ENCODE measurements around the gene FRS3. TPM values are rescaled to one million over a fixed set of nuclear protein-coding genes. Genes with fewer than 3 reads are reported as not detected.

The FRS3 gene
- total and polyA plus RNA-seq, 2 experiments from 2014 or later: 1.4 to 8.4 TPM

DNA sequence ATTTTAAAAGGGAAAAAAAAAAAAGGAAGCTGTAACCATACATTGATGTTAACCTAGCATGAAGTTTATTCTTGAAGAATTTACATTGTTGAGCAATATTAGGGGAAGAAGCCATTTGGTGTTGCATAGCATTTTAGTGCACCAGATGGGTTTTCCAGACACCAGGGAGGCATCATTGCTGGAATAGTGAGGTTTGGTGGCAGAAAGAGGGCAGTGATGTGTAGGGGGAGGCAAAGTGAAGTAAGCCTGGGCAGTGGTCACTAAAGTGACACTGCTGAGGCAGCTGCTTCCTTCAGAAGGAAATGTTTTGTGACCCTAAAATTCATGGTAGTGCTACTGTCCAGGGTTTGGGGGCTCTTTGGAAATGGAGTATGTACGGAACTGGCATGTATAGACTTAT lies 10.3 kb upstream of the FRS3 start:
- no peak for DNase-seq (ENCODE audit: low spot score)
- no peak overlapping the region for H3K4me2 ChIP-seq
- H3K9me3 ChIP-seq (ENCODE audit: low read depth): no peaks in the 10 kb centered on the region
- H4K20me1 ChIP-seq (ENCODE audit: insufficient read depth, poor library complexity, severe bottlenecking): no peaks in the 10 kb centered on the region
- no peaks in the 10 kb centered on the region for H3K9me2 ChIP-seq (replicated peaks; ENCODE audit: insufficient read depth)
- no peak overlapping the region for H3K27ac ChIP-seq
- H3K4me1 ChIP-seq (ENCODE audit: insufficient read depth): peaks cover 3% of the 10 kb centered on the region
- no peaks in the 10 kb centered on the region for H3K27me3 ChIP-seq
- no peak overlapping the region for H3K4me3 ChIP-seq
- H3K79me2 ChIP-seq: peaks cover 25% of the 10 kb centered on the region
- TF ChIP-seq, protein P1, sequence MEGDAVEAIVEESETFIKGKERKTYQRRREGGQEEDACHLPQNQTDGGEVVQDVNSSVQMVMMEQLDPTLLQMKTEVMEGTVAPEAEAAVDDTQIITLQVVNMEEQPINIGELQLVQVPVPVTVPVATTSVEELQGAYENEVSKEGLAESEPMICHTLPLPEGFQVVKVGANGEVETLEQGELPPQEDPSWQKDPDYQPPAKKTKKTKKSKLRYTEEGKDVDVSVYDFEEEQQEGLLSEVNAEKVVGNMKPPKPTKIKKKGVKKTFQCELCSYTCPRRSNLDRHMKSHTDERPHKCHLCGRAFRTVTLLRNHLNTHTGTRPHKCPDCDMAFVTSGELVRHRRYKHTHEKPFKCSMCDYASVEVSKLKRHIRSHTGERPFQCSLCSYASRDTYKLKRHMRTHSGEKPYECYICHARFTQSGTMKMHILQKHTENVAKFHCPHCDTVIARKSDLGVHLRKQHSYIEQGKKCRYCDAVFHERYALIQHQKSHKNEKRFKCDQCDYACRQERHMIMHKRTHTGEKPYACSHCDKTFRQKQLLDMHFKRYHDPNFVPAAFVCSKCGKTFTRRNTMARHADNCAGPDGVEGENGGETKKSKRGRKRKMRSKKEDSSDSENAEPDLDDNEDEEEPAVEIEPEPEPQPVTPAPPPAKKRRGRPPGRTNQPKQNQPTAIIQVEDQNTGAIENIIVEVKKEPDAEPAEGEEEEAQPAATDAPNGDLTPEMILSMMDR (IDR thresholded peaks at IDR 0.05; ENCODE audit: poor library complexity): no peak
- no peak for TF ChIP-seq EZH2 (IDR thresholded peaks at IDR 0.05; ENCODE audit: borderline replicate concordance)
- WGBS (ENCODE audit: low lambda C conversion rate, missing lambda C conversion rate): 100% methylated on average over 1 of the region's 1 CpG
- no peaks in the 10 kb centered on the region for H3K36me3 ChIP-seq (replicated peaks; ENCODE audit: insufficient read depth, low read depth)
- no peak overlapping the region for H2AFZ ChIP-seq

DNA sequence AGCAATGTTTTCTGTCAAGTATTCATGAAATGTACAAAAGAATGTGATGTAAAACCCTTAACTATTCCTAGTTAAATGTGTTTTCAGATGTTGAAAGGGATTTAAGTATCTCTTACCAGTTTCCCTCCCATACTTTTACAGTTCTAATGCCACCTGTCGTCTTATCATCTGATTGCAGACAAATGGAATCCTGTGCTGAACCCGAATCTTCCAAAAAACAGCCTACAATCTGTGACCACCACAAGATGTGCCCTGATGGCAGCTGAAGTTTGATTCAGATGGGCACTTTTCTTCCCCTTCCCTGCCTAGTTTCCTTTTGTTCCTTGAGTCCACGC lies 9.7 kb upstream of the FRS3 start:
- no peak for DNase-seq (ENCODE audit: low spot score)
- no peaks in the 10 kb centered on the region for H3K9me2 ChIP-seq (replicated peaks; ENCODE audit: insufficient read depth)
- no peaks in the 10 kb centered on the region for H3K27me3 ChIP-seq
- H3K4me2 ChIP-seq: no peak overlapping the region
- WGBS (ENCODE audit: low lambda C conversion rate, missing lambda C conversion rate): 86% methylated on average over 3 of the region's 3 CpGs
- H3K4me1 ChIP-seq (ENCODE audit: insufficient read depth): peaks cover 3% of the 10 kb centered on the region
- no peak overlapping the region for H3K27ac ChIP-seq
- H3K79me2 ChIP-seq: peaks cover 25% of the 10 kb centered on the region
- H4K20me1 ChIP-seq (ENCODE audit: insufficient read depth, poor library complexity, severe bottlenecking): no peaks in the 10 kb centered on the region
- TF ChIP-seq, protein P1 (IDR thresholded peaks at IDR 0.05; ENCODE audit: poor library complexity): no peak
- TF ChIP-seq EZH2phosphoT487 (IDR thresholded peaks at IDR 0.05; ENCODE audit: low read depth, severe bottlenecking, unreplicated experiment) (no peak), EZH2 (IDR thresholded peaks at IDR 0.05; ENCODE audit: borderline replicate concordance) (no peak)
- H2AFZ ChIP-seq: no peak overlapping the region
- H3K36me3 ChIP-seq (replicated peaks; ENCODE audit: insufficient read depth, low read depth): no peaks in the 10 kb centered on the region
- H3K4me3 ChIP-seq: no peak overlapping the region
- H3K9me3 ChIP-seq (ENCODE audit: low read depth): no peaks in the 10 kb centered on the region

DNA sequence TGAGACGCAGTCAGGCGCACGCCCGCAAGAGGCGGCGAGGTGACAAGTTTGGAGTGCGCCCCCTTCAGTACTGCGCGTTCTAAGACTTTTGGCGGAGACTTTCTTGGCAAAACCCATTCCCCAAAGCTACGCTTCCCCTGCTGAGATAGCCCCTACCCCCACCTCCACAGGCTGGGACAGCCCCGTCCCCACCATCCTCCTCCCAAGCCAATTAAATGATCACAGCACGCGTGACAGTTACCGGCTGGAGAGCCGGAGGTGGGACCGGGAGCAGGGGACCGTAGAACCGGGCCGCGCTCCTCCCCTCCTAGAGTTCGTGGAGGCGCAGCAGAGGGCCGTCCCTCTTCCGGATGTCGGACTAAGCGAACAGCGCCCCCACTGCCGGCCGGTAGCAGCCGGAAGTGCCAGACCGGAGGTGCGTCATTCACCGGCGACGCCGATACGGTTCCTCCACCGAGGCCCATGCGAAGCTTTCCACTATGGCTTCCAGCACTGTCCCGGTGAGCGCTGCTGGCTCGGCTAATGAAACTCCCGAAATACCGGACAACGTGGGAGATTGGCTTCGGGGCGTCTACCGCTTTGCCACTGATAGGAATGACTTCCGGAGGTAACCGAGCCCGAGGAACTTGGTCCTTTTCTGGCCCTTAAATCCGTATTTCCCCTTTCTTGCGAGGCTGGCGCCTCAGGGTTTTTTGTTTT lies 7.7 kb upstream of the FRS3 start, which contains the start of gene TOMM6:
Gene TOMM6 (plus strand): TSS at position 476 of the 699 bp plus-strand sequence. CDS start 4 bp downstream, at position 480.
- H4K20me1 ChIP-seq (ENCODE audit: insufficient read depth, poor library complexity, severe bottlenecking): no peaks in the 10 kb centered on the region
- peaks cover 3% of the 10 kb centered on the region for H3K4me1 ChIP-seq (ENCODE audit: insufficient read depth)
- H3K27me3 ChIP-seq: no peaks in the 10 kb centered on the region
- no peaks in the 10 kb centered on the region for H3K36me3 ChIP-seq (replicated peaks; ENCODE audit: insufficient read depth, low read depth)
- H3K9me2 ChIP-seq (replicated peaks; ENCODE audit: insufficient read depth): no peaks in the 10 kb centered on the region
- H3K79me2 ChIP-seq: peaks cover 25% of the 10 kb centered on the region
- peak within 1 kb of the TSS; percentile 91 for H3K4me2 ChIP-seq
- DNase-seq (ENCODE audit: low spot score): peak; percentile 97
- TF ChIP-seq EZH2 (IDR thresholded peaks at IDR 0.05; ENCODE audit: borderline replicate concordance): no peak
- TF ChIP-seq, protein P1 (IDR thresholded peaks at IDR 0.05; ENCODE audit: poor library complexity): peak; percentile 74
- peak within 1 kb of the TSS; percentile 87 for H3K4me3 ChIP-seq
- H3K9me3 ChIP-seq (ENCODE audit: low read depth): no peaks in the 10 kb centered on the region
- WGBS (ENCODE audit: low lambda C conversion rate, missing lambda C conversion rate): 1% methylated on average over 54 of the region's 55 CpGs
- peak within 1 kb of the TSS; percentile 88 for H2AFZ ChIP-seq
- peak within 1 kb of the TSS; percentile 96 for H3K27ac ChIP-seq

Data from hepatocyte (in vitro differentiated cells).